ENCODE measurements around the gene PRSS53.

GRCh38 chr16:31080756-31081419 is 7.9 kb downstream of the PRSS53 start:
- TF ChIP-seq CTCF (IDR thresholded peaks at IDR 0.05) (no peak), POLR2AphosphoS5 (IDR thresholded peaks at IDR 0.05) (no peak), POLR2A (IDR thresholded peaks at IDR 0.05) (no peak)

All from upper lobe of left lung (tissue), 4 donors.